Femur (tissue), 1 donor: ENCODE measurements around the gene PTPRJ.

ENCODE experiments used
- DNase-seq: peaks from one replicate; pipeline ENCODE4 v3.0.0-alpha.2; 2017

PTPRJ gene

DNA sequence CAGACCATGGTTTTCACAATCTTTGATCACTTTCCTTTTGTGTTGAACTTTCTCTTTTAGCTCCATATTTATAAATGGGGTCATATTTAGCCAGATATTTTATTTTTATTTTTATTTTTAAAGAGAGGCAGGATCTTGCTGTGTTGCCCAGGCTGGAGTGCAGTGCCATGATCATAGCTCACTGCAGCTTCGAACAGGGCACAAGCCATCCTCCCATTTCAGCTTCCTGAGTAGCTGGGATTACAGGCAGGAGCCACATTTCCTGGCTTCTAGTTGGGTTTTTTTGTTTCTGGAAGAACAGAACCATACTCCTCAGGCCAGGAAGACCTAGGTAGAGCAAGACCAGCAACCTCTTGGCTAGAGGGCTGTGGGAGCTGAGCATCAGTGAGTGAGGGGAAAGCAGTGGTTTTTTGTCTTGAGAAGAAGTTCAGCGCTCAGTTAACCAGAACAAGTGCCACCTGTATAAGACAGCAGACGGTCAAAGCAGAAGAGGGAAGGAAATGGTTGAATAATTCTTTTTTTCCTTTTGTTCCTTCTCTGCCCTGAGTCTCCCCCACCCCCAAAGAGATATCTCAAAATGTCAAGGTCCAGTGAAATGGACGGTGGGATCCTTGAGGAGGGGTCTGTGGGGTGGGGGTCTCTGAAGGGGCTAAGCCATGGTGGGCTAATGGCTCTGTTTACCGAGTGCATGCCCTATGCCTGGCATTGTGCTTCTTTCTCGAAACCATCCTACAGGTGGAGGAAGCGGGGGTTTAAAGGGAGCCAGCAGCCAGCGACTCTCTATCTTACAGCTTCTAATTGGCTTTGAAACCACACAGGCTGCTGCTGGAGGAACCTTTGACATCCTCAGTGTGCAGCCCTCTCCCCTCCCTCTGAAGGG is 63.0 kb downstream of the PTPRJ start:
- no peak for DNase-seq

GRCh38 chr11:48043991-48044512 is 63.7 kb downstream of the PTPRJ start:
- DNase-seq, result no peak

GRCh38 chr11:48044577-48044976 is 64.2 kb downstream of the PTPRJ start:
- DNase-seq, result no peak

DNA sequence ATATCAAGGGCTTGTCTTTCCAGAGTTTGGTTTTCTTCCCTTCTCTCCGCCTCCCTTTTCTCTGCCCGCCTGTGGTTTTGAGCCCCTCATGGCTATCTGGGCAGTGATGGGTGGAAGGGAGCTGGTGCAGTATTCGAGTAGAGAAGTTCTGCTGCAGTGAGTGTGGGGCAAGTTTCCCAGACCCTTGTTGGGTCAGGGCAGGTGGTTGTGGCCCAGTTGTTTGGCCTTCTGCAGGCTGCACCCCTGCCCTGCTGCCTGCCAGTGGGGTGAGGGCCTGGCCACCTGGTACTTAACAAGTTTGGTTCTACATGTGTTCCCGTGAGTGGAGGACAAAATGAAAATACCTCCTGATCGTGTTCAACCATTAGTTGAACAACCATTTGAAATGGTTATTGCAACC is 65.2 kb downstream of the PTPRJ start:
- DNase-seq, result no peak

DNA sequence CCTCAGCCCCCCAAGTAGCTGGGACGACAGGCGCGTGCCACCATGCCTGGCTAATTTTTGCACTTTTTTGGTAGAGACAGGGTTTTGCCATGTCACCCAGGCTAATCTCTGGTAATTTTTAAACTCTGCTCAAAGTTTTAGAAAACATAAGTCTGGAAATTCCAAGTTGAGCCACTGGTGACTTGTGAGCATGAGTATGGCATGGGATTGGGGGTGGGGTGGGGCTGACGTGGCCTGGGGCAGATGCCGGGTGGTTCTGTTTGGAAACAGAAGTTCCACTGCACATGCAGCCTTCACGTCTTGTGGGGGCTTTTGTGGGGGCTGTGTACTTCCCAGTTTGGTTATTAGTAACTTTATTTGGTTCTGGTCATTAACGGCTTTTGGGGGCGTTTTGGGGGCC is 67.3 kb downstream of the PTPRJ start:
- DNase-seq, result no peak

DNA sequence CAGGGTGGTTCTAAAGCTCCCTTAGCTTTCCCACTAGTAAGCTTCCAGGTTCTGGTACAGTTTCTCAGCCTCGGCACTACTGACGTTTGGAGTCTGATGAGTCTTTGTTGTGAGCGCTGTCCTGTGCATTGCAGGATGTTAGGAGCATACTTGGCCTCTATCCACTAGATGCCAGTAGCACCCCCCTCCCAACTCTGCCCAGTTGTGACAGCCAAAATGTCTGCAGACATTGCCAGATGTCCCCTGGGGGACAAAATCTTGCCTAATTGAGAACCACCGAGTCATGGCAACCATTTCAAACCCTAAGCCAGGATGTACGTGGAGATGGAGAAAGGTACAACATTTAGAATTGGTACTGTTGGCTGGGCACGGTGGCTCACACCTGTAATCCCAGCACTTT is 68.7 kb downstream of the PTPRJ start:
- no peak for DNase-seq

DNA sequence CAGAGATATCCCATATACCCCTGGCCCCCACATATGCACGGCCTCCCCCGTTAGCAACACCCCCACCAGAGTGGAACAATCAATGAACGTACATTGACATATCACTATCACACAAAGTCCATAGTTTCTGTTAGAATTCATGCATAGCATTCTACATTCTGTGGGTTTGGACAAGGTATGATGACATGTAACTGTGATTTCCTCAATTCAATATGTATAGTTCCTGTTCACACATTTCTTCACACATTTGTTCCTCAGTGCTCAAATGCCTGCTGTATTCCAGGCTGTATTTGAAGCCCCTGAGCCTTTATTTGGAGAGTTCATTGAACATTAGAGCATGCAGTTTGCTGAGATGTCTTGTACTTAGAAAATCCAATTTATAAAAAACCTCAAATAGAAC is 69.9 kb downstream of the PTPRJ start:
- DNase-seq, result no peak

- DNase-seq, result no peak
These were observed 71.0 kb downstream of the PTPRJ start for GRCh38 chr11:48051217-48051830.

- DNase-seq, result no peak
These were observed 72.1 kb downstream of the PTPRJ start for GRCh38 chr11:48052183-48053044.

DNA sequence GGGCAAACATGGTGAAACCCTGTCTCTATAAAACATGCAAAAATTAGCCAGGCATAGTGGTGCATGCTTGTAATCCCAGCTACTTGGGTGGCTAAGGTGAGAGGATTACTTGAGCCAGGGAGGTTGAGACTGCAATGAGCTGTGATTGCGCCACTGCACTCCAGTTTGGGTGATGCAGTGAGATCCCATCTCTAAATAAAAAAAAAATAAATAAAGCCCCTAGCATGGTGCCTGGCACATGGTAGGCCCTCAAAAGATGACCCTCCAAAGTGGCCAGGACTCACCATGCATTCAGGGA is 74.6 kb downstream of the PTPRJ start:
- DNase-seq, result no peak

GRCh38 chr11:48055292-48056132 is 75.2 kb downstream of the PTPRJ start:
- DNase-seq, result peak; percentile 50

- DNase-seq, result no peak
These were observed 76.2 kb downstream of the PTPRJ start for GRCh38 chr11:48056325-48057183.

DNA sequence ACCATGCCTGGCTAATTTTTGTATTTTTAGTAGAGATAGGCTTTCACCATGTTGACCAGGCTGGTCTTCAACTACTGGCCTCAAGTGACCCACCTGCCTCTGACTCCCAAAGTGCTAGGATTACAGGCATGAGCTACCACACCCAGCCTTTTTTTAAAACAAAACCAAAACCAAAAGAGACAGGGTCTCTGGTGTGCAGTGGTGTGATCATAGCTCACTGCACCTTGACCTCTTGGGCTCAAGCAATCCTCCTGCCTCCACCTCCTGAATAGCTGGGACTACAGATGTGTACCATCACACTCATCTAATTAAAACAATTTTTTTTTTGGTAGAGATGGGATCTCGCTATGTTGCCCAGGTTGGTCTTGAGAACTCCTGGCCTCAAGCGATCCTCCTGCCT is 77.7 kb downstream of the PTPRJ start:
- no peak for DNase-seq

DNA sequence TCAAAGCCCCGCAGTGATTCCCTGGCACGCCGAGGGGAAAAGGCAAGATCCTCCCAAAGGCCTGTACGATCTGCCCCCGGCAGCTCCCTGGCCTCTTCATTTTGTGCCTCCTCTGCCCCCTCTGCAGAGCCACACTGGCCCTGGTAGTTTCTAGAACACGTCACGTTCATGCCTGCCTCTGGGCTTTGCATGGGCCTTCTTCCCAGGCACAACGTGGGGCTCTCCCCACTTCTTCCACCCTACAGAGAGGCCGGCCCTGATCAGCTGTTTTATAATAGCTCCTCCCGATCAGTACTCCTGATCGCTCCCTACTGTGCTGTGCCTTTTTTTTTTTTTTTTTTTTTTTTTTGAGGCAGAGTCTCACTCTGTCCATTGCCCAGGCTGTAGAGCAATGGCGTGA is 78.4 kb downstream of the PTPRJ start:
- DNase-seq, result no peak

DNA sequence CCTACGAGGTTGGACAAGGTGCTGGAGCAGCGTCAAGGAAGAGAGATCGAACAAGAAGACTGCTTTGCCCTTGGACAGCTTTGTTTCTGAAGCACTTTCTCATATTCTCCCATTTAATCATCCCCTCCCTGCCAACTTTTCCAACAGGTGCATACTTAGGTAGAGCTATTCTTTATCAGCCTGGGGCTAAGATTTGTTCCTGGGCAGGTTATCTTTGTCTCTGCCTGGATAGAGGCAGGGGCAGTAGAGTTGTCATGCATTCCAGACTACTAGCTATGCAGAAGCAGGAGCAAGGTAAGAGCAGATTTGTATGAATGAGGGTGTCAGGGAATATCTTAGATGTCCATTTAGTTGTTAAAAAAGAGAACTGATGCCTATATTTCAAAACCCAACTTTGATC is 82.3 kb downstream of the PTPRJ start:
- DNase-seq, result no peak

- DNase-seq, result no peak
These were observed 83.1 kb downstream of the PTPRJ start for GRCh38 chr11:48063424-48063978.

- DNase-seq, result no peak
These were observed 83.9 kb downstream of the PTPRJ start for GRCh38 chr11:48064306-48064705.

DNA sequence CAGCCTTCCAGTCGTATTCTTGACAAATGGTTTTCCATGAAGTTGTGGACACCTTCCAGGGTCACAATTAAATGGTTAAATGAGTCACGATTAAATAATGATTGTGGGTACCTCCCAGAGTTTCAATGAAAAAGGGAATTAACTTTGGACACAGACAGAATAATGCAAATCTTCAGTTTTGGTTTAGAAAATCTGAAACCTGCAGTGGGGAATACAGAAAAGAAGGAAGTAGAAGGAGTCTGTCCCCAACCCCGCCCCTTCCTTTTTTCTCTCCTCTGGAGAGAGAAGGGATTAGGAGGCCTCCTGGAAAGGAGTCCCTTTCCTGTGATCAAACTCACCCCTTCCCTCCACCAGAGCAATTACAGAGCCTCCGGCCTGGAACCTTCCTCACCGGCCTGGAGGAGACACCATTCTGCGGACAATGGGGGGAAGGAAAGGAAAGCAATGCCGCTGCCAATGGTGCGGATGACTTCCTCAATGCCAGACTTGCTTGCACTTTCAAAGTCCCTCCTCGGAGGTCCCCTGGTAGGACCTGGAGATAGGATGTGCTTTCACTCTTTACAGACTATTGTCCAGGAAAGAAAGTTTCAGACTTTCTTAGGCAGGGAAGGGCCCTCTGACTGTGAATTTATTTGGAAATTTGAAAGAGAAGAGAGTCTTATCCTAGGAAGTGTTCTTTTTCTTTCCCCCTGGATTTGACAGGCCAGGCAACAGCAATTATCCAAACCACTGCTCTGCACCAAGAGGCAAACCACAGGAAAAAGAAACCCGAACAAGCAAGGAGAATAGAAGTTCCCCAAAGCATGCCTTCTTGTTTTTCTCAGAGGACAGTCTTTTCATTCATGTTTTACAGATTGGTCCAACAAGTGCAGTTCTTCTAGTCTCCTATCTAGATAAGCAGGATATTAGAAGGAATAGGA is 86.8 kb downstream of the PTPRJ start:
- DNase-seq, result no peak

DNA sequence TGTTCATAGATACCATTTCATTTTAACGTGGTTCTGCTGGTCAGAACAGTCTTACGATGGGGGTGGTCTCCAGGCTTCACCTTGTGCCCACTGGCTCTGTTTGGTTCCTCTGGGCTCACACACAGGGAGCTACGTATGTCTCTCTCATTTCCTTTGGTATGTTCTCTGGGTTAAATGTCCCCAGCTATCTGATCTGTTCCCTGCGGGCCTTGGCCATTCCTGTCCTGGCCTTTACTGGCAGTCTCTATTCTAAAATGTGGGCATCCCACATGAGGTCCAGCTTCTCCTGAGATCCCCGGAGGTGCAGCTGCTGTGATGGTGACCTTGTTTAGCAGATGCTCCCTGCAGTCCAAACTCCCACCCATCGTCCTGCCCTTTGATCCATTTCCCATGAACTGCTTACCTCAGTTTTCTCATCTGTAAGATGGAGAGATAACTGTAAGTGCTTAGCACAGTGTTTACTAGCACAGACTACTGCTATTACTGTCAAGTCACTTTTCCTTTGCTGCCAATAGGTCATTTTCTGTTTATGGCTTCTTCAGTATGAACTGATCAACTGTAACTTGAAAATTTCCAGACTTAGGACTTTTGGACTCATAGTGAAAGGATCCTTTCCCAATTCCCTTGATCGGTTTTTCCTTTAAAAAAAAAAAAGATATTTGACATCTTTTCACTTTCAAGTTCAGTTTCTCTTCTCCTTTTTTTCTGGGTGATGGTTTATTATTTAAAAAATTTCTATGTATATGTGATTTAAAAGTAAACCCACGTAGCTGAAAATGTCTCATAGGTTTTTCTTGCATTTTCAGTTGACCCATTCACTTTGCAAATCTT is 92.9 kb downstream of the PTPRJ start:
- DNase-seq, result no peak
